ENCODE results near the gene PAX6. TPM values are rescaled to one million over a fixed set of nuclear protein-coding genes. Genes with fewer than 3 reads are reported as not detected.

PAX6 gene
- total RNA-seq, 1 experiment from 2014 or later = 0.49 TPM

GRCh38 chr11:31822927-31823643 lies 12.0 kb upstream of the PAX6 start:
- Histone ChIP-seq H3K27me3 (ENCODE audit: control insufficient read depth, insufficient read depth, low read length) (peaks cover 6% of the 10 kb centered on the region), H3K27ac (ENCODE audit: low read length) (no peak overlapping the region), H3K4me3 (ENCODE audit: low read depth in 2 of 2, low read length in 2 of 2) (no peak overlapping the region), H3K4me1 (ENCODE audit: control insufficient read depth, insufficient read depth, low read length) (no peaks in the 10 kb centered on the region), H3K36me3 (ENCODE audit: control insufficient read depth, insufficient read depth, low read length) (no peaks in the 10 kb centered on the region), H3K9me3 (ENCODE audit: control insufficient read depth, insufficient read depth, low read depth, low read length) (no peaks in the 10 kb centered on the region)
- ChIA-PET CTCF (no interaction called here), POLR2A (no interaction called here)
- no TSS peak for BruUV-seq (replicated peaks)
- in situ Hi-C loops (cut with HindIII; ENCODE audit: low pct_unique_long_range_greater_than_20kb, low sequenced_read_pairs) = no loop called here
- ATAC-seq = no peak
- TF ChIP-seq SIN3A (IDR thresholded peaks at IDR 0.05; ENCODE audit: borderline replicate concordance, insufficient read depth, low read depth, low read length) (no peak), POLR2AphosphoS5 (IDR thresholded peaks at IDR 0.05; ENCODE audit: low read depth, low read length) (no peak), TCF7L2 (IDR thresholded peaks at IDR 0.05; ENCODE audit: low read depth, low read length) (no peak)
- TF ChIP-seq, protein P1, sequence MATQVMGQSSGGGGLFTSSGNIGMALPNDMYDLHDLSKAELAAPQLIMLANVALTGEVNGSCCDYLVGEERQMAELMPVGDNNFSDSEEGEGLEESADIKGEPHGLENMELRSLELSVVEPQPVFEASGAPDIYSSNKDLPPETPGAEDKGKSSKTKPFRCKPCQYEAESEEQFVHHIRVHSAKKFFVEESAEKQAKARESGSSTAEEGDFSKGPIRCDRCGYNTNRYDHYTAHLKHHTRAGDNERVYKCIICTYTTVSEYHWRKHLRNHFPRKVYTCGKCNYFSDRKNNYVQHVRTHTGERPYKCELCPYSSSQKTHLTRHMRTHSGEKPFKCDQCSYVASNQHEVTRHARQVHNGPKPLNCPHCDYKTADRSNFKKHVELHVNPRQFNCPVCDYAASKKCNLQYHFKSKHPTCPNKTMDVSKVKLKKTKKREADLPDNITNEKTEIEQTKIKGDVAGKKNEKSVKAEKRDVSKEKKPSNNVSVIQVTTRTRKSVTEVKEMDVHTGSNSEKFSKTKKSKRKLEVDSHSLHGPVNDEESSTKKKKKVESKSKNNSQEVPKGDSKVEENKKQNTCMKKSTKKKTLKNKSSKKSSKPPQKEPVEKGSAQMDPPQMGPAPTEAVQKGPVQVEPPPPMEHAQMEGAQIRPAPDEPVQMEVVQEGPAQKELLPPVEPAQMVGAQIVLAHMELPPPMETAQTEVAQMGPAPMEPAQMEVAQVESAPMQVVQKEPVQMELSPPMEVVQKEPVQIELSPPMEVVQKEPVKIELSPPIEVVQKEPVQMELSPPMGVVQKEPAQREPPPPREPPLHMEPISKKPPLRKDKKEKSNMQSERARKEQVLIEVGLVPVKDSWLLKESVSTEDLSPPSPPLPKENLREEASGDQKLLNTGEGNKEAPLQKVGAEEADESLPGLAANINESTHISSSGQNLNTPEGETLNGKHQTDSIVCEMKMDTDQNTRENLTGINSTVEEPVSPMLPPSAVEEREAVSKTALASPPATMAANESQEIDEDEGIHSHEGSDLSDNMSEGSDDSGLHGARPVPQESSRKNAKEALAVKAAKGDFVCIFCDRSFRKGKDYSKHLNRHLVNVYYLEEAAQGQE (IDR thresholded peaks at IDR 0.05; ENCODE audit: insufficient read depth in 1 of 2, low read depth in 2 of 2, low read length in 1 of 2) = no peak
- TF ChIP-seq, protein P2, sequence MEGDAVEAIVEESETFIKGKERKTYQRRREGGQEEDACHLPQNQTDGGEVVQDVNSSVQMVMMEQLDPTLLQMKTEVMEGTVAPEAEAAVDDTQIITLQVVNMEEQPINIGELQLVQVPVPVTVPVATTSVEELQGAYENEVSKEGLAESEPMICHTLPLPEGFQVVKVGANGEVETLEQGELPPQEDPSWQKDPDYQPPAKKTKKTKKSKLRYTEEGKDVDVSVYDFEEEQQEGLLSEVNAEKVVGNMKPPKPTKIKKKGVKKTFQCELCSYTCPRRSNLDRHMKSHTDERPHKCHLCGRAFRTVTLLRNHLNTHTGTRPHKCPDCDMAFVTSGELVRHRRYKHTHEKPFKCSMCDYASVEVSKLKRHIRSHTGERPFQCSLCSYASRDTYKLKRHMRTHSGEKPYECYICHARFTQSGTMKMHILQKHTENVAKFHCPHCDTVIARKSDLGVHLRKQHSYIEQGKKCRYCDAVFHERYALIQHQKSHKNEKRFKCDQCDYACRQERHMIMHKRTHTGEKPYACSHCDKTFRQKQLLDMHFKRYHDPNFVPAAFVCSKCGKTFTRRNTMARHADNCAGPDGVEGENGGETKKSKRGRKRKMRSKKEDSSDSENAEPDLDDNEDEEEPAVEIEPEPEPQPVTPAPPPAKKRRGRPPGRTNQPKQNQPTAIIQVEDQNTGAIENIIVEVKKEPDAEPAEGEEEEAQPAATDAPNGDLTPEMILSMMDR (IDR thresholded peaks at IDR 0.05) = no peak
- intact Hi-C loops (cut with micrococcal nuclease; ENCODE audit: unreplicated experiment) = no loop called here
- DNase-seq (ENCODE audit: low read depth, low spot score) = no peak

GRCh38 chr11:31822175-31822926 lies 11.2 kb upstream of the PAX6 start:
- H3K4me3 ChIP-seq (ENCODE audit: low read depth in 2 of 2, low read length in 2 of 2) = no peak overlapping the region
- TF ChIP-seq, protein P1 (IDR thresholded peaks at IDR 0.05; ENCODE audit: insufficient read depth in 1 of 2, low read depth in 2 of 2, low read length in 1 of 2) = no peak
- no peak for TF ChIP-seq SIN3A (IDR thresholded peaks at IDR 0.05; ENCODE audit: borderline replicate concordance, insufficient read depth, low read depth, low read length)
- no peak for TF ChIP-seq TCF7L2 (IDR thresholded peaks at IDR 0.05; ENCODE audit: low read depth, low read length)
- no peak for TF ChIP-seq POLR2AphosphoS5 (IDR thresholded peaks at IDR 0.05; ENCODE audit: low read depth, low read length)
- TF ChIP-seq, protein P2 (IDR thresholded peaks at IDR 0.05) = no peak
- no peaks in the 10 kb centered on the region for H3K36me3 ChIP-seq (ENCODE audit: control insufficient read depth, insufficient read depth, low read length)
- DNase-seq (ENCODE audit: low read depth, low spot score) (no peak), ATAC-seq (no peak)
- CTCF ChIA-PET = no interaction called here
- H3K4me1 ChIP-seq (ENCODE audit: control insufficient read depth, insufficient read depth, low read length) = no peaks in the 10 kb centered on the region
- no peaks in the 10 kb centered on the region for H3K27me3 ChIP-seq (ENCODE audit: control insufficient read depth, insufficient read depth, low read length)
- POLR2A ChIA-PET = no interaction called here
- intact Hi-C loops (cut with micrococcal nuclease; ENCODE audit: unreplicated experiment) (no loop called here), in situ Hi-C loops (cut with HindIII; ENCODE audit: low pct_unique_long_range_greater_than_20kb, low sequenced_read_pairs) (no loop called here)
- BruUV-seq (replicated peaks) = no TSS peak
- no peak overlapping the region for H3K27ac ChIP-seq (ENCODE audit: low read length)
- H3K9me3 ChIP-seq (ENCODE audit: control insufficient read depth, insufficient read depth, low read depth, low read length) = no peaks in the 10 kb centered on the region
